HepG2 (cell line): ENCODE results near the gene SMARCB1. TPM values are rescaled to one million over a fixed set of nuclear protein-coding genes. Genes with fewer than 3 reads are reported as not detected.

Experiments used
- AGO1 ChIP-seq: fragments of 200-400 bp; formaldehyde crosslinking; IDR thresholded peaks from 2 replicates; pipeline ENCODE4 v1.6.1; 2017; ENCODE audit warnings: mild to moderate bottlenecking, low read depth, low read length, moderate library complexity; ENCODE audit not compliant: poor library complexity, severe bottlenecking
- AHR ChIP-seq: IDR thresholded peaks from 2 replicates; pipeline ENCODE4 v1.6.1; 2018; ENCODE audit warnings: missing genetic modification reagents, missing compliant biosample characterization
- ETS1 ChIP-seq: sonication (generic); formaldehyde crosslinking; IDR thresholded peaks from 2 replicates; pipeline ENCODE4 v1.4.0; 2020; ENCODE audit warnings: missing genetic modification reagents
- HDAC1 ChIP-seq: sonication (generic); formaldehyde crosslinking; IDR thresholded peaks from 2 replicates; pipeline ENCODE4 v1.5.1; 2020; ENCODE audit warnings: mild to moderate bottlenecking, missing genetic modification reagents
- MAF1 ChIP-seq: sonication (generic); formaldehyde crosslinking; IDR thresholded peaks from 2 replicates; pipeline ENCODE4 v1.5.0; 2020; ENCODE audit warnings: missing genetic modification reagents, borderline replicate concordance
- MYC ChIP-seq: sonication (generic); formaldehyde crosslinking; IDR thresholded peaks from 2 replicates; pipeline ENCODE4 v1.9.0; 2021; ENCODE audit warnings: missing genetic modification reagents, borderline replicate concordance
- NFIC ChIP-seq: IDR thresholded peaks from 2 replicates; pipeline ENCODE4 v1.6.1; 2012; ENCODE audit warnings: mild to moderate bottlenecking, low read length, inconsistent platforms
- SCMH1 ChIP-seq: sonication (generic); formaldehyde crosslinking; IDR thresholded peaks from 2 replicates; pipeline ENCODE4 v1.9.0; 2021; ENCODE audit warnings: missing genetic modification reagents, mild to moderate bottlenecking, borderline replicate concordance
- SKIL ChIP-seq: sonication (generic); formaldehyde crosslinking; IDR thresholded peaks from 2 replicates; pipeline ENCODE4 v1.8.0; 2022; ENCODE audit warnings: missing genetic modification reagents, mild to moderate bottlenecking, moderate library complexity, borderline replicate concordance
- ZNF230 ChIP-seq: sonication (generic); formaldehyde crosslinking; IDR thresholded peaks from 2 replicates; pipeline ENCODE4 v1.4.0; 2020; ENCODE audit warnings: mild to moderate bottlenecking, missing genetic modification reagents
- polyA plus RNA-seq, 8 experiments: library from polyadenylated mRNA; depleted of rRNA in 3 of 8; stranded (reverse) in 7 of 8; unstranded in 1 of 8; fragments of >200 nt; fragmentation: Illumina TruSeq in 4 of 8; extraction: Trizol in 4 of 8; gene quantifications; 2 replicates each; pipeline versions ENCODE4 v1.2.1 to v1.2.3, GENCODE V29; 2011 to 2016; ENCODE audit warnings: low read depth in 4 of 8, missing spikeins in 1 of 8, mixed read lengths in 1 of 8; ENCODE audit not compliant: insufficient read depth in 1 of 8
- total RNA-seq, 5 experiments: library from RNA; depleted of rRNA; stranded (reverse); fragments of >200 nt; fragmentation: Illumina TruSeq; extraction: Trizol; gene quantifications; 2 replicates each; pipeline ENCODE4 v1.2.3, GENCODE V29; 2016; ENCODE audit warnings: low read depth in 1 of 5
- TF ChIP-seq, protein P1 (sequence below): sonication (generic); IDR thresholded peaks from 2 replicates; pipeline ENCODE4 v1.6.1; 2016; ENCODE audit warnings: low read depth, borderline replicate concordance
- TF ChIP-seq, protein P2 (sequence below), 2 experiments: sonication (generic) in 1 of 2; formaldehyde crosslinking in 1 of 2; IDR thresholded peaks; 2 replicates each; pipeline versions ENCODE4 v1.4.0 to v1.6.1; 2018 to 2020; ENCODE audit warnings: missing genetic modification reagents in 2 of 2, borderline replicate concordance in 1 of 2, low read depth in 1 of 2, mild to moderate bottlenecking in 1 of 2, missing biosample characterization in 1 of 2
- TF ChIP-seq, protein P3 (sequence below): IDR thresholded peaks from 2 replicates; pipeline ENCODE4 v1.6.1; 2012; ENCODE audit warnings: low read depth, low read length, improper control_type of control experiment

SMARCB1 gene
- total and polyA plus RNA-seq, 2 of the 13 experiments (the other 11 are each of a cell fraction or from before 2014, with no cell fraction given): 74.0 to 166 TPM

GRCh38 chr22:23786261-23786710, 480 bp upstream of the SMARCB1 start (continued):
- TF ChIP-seq HDAC1 (no peak), ZNF230 (CRISPR knock-in tag) (no peak), SKIL (CRISPR knock-in tag) (no peak), NFIC (no peak), MAF1 (CRISPR knock-in tag) (no peak), ETS1 (CRISPR knock-in tag) (no peak), SCMH1 (CRISPR knock-in tag) (no peak), AGO1 (no peak), AHR (CRISPR knock-in tag) (no peak), MYC (CRISPR knock-in tag) (0 out of 2 replicates have a peak, but pooled peaks have one; percentile 9)
- TF ChIP-seq, protein P1, sequence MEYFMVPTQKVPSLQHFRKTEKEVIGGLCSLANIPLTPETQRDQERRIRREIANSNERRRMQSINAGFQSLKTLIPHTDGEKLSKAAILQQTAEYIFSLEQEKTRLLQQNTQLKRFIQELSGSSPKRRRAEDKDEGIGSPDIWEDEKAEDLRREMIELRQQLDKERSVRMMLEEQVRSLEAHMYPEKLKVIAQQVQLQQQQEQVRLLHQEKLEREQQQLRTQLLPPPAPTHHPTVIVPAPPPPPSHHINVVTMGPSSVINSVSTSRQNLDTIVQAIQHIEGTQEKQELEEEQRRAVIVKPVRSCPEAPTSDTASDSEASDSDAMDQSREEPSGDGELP: no peak; the same call in 1 of the 2 replicates
- TF ChIP-seq, protein P2, sequence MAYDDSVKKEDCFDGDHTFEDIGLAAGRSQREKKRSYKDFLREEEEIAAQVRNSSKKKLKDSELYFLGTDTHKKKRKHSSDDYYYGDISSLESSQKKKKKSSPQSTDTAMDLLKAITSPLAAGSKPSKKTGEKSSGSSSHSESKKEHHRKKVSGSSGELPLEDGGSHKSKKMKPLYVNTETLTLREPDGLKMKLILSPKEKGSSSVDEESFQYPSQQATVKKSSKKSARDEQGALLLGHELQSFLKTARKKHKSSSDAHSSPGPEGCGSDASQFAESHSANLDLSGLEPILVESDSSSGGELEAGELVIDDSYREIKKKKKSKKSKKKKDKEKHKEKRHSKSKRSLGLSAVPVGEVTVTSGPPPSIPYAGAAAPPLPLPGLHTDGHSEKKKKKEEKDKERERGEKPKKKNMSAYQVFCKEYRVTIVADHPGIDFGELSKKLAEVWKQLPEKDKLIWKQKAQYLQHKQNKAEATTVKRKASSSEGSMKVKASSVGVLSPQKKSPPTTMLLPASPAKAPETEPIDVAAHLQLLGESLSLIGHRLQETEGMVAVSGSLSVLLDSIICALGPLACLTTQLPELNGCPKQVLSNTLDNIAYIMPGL (CRISPR knock-in tag; IDR thresholded peaks at IDR 0.05; ENCODE audit: borderline replicate concordance in 1 of 2, low read depth in 1 of 2): peak in 1 of 2 experiments; percentile 33; a peak in 2 of 4 replicates
- TF ChIP-seq, protein P3, sequence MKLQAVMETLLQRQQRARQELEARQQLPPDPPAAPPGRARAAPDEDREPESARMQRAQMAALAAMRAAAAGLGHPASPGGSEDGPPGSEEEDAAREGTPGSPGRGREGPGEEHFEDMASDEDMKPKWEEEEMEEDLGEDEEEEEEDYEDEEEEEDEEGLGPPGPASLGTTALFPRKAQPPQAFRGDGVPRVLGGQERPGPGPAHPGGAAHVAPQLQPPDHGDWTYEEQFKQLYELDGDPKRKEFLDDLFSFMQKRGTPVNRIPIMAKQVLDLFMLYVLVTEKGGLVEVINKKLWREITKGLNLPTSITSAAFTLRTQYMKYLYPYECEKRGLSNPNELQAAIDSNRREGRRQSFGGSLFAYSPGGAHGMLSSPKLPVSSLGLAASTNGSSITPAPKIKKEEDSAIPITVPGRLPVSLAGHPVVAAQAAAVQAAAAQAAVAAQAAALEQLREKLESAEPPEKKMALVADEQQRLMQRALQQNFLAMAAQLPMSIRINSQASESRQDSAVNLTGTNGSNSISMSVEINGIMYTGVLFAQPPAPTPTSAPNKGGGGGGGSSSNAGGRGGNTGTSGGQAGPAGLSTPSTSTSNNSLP: no peak
